ENCODE results near the gene SLC5A8.

The SLC5A8 gene, protein sequence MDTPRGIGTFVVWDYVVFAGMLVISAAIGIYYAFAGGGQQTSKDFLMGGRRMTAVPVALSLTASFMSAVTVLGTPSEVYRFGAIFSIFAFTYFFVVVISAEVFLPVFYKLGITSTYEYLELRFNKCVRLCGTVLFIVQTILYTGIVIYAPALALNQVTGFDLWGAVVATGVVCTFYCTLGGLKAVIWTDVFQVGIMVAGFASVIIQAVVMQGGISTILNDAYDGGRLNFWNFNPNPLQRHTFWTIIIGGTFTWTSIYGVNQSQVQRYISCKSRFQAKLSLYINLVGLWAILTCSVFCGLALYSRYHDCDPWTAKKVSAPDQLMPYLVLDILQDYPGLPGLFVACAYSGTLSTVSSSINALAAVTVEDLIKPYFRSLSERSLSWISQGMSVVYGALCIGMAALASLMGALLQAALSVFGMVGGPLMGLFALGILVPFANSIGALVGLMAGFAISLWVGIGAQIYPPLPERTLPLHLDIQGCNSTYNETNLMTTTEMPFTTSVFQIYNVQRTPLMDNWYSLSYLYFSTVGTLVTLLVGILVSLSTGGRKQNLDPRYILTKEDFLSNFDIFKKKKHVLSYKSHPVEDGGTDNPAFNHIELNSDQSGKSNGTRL

DNA sequence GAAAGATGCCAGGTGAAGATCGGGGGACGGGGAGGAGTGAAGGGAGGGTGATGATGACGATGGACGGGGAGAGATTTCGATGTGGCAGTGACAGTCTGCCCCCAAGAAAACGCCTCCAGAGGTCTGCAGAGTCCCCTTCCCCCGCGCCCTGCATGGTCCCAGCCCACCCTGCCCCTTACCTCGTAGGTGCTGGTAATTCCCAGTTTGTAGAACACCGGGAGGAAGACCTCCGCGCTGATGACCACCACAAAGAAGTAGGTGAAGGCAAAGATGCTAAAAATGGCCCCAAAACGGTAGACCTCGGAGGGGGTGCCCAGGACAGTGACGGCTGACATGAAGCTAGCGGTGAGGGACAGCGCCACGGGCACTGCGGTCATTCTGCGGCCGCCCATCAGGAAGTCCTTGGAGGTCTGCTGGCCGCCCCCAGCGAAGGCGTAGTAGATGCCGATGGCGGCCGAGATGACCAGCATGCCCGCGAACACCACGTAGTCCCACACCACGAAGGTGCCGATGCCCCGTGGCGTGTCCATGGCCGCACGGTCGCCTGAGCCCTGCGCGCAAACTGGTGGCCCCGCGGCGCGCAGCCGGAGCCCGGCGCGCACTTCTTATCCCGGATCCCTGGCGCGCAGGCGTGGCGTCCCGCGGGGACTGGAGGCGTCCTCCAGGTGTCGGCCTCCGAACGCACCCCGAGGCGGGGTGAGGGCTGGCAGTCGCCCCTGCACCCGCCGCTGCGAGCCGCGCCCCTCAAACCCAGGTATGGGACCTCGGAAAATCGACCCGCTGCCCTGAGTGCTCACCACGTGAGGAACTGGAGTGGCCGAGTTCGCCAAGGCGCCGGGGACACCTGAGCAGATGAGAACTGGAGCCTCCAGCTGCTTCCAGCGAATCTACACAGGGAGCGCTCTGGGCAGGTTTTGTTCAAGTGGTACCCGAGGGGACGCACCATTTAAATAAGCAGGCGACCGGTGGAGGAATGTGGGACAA, at the start of gene SLC5A8:
SLC5A8 (minus strand) TSS at position 920 of the 984 bp plus-strand sequence; CDS start at position 530, 390 bp downstream.
- DNase-seq (ENCODE audit: low spot score) = peak; percentile 74

DNA sequence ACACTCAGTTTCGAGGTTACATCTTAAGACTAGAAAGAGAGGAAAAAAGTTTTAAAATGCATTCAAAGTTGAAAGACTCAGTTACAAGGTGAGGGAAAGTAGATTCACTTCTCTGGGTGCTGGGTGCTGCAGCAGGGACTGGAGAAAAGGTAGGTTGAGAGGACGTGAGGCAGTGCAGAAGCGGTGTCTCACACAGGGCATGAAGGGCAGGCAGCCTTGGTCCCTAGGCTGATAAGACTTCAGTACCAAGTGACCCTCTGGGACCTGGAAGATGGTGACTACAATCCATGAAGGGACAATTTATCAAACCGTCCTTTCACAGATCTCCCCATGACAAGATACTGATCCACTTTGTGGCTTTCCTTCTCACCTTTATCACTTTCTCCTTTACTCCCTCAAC, 47.3 kb upstream of the SLC5A8 start:
- no peak for DNase-seq (ENCODE audit: low spot score)

DNA sequence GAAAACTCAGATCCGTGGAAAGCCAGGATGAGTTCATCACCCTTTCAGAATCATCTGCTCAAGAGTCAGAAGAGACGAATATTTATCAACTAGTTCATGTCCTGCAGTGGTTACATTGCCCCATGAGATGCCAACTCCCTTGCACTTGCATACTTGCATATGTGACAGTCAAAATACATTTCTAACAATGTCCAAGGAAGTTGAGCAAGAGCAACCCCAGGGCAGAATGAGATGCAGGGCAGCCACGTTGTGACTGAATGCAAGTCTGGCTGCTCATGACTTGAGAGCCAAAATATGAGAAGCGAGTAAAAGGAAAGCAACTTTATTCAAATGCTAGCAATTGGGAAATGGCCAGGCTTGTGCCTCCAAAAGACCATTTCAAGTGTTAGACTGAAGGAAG, 46.2 kb upstream of the SLC5A8 start:
- DNase-seq (ENCODE audit: low spot score) = no peak

DNA sequence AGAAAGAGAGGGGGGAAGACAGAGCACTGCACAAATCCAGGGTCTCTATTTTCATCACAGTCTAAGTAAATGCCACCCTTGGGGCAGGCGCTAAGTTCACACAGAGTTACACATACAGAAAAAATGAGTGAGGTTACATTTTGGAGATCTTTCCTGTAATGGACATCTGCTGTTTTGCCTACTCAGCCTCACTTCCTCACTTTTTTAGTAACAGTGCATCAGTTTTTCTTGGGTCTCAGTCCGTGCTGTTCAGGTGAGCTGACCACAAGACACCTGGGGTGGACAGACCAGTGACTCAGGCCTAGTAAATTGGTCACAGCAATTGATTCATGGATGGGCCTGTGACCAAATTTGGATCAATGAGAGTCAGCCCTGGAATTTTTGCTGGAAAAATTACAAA, 33.6 kb upstream of the SLC5A8 start:
- DNase-seq (ENCODE audit: low spot score) = no peak

DNA sequence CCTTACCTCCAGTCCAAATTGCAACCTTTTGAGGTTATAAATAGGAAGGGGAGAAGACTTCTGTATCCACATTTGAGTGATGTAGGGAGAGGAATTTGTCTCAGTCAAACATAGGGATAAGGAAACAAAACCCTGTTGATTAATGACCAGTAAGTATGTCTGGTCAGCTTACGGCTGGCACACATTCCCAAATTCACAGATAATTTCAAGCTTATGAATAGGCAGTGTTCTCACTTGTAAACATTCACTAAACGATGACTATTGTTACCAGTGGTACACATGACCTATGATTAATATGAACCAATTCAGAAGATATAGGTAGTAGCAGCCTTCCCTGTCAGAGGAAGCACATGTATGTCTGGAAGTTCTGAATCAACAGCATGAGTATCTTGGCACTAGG, 33.0 kb upstream of the SLC5A8 start:
- DNase-seq (ENCODE audit: low spot score) = no peak

DNA sequence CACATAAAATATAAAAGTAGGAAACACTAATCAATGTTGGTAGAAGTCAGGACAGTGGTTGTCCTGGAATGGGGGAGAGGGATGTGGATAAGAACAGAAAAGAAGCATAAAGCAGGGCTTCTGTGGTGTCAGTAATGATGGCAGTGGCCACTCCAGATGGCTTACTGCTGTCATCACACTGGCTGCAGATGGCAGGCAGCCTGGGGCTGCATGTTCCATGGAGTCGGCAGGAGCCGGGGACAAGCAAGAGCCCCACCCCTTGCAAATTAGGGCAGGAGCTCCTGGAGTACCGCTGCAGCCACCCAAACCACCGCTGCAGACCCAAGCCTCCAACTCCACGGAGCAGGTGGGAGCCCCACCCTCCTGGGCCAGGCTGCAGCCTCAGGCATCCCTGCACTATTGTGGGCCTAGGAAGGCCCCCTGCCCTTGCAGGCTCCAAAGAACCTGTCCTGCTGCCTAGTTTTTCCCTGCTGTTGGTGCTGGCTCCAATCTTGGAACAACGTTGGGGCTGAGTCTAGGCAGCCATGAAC, 28.8 kb upstream of the SLC5A8 start:
- DNase-seq (ENCODE audit: low spot score) = no peak

DNA sequence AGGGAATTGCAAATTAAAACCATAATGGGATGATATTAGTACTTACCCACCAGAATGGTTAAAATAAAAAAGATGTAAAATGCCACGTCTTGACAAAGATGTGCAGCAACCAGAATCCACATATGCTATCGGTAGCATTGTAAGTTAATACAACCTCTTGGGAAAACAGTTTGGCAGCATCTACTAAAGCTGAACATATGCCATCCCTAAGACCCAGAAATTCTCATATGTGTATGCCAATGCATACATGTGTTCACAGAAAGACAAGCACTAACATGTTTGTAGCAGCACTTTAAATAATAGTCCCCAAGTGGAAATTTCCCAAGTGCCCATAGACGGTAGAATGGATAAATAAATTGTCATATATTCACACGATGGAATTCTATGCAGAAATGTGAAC, 28.3 kb upstream of the SLC5A8 start:
- no peak for DNase-seq (ENCODE audit: low spot score)

DNA sequence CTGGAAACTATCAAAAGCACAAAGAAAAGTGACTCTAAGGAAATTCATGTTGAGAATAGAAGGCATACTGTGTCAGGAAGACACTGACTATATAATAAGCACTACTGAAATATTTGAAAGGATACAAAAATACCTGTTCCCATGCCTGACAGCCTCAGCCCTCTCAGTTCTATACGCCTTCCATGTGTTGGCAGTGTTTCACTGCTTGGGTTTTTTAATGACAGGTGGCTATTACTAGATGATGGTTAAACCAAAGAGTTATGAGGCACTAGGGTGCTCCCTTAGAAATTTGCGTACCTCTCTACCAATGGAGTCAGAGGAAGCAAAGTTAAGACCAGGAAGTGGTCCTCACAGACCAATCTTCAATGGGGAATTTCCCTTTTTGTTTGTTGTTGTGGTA, 25.6 kb upstream of the SLC5A8 start:
- DNase-seq (ENCODE audit: low spot score) = no peak

DNA sequence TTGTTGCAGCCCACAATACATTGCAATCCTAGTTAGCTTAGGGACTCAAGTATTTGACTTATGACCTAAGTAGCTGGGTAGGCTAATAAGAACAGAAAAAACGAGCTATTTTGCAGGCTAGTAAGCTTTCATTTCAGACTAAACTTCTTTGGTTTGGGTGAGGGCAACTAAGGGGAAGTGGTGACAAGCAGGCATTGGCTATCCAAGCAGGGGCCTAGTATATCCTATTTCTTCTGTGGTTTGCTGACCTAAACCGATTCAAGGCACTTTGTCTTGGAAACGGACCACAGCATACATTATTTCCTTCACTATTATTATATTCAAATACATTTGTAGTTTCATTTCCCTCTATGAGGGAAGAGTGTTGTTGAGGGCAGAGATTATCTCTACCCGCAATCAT, 21.6 kb upstream of the SLC5A8 start:
- no peak for DNase-seq (ENCODE audit: low spot score)

DNA sequence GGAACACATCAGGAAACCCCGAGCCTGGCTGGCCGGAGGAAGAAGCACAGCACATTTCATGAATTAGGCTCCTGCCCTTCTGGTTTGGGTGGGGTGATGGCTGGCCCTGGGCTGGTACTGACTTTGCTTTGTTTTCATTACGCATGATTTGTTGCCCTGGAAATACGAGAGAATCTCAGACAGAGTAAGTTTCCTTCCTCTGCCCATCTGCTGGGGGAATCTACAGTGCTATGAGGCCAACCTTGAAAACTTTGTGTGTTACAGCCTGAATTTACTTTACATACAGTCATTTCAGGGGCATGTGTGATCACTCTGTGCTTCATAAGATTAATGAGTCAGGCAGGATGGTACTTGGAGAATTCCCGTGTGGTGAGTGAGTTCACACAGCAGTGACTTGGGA, 20.5 kb upstream of the SLC5A8 start:
- no peak for DNase-seq (ENCODE audit: low spot score)

DNA sequence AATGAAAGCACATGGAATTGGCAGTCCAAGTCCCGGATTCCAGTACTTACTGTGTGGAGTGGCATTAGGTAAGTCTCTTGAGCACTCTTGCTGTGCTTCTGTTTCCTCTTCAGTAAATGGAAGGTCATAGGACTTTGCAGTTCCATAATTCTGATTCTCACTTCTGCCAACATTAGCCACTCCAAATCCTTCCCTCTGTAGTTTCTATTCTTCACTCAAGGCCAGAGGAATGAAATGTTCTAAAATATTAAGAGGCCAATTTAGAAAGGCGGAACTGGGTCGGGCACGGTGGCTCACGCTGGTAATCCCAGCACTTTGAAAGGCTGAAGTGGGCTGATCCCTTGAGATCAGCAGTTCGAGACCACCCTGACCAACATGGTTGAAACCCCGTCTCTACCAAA, 19.8 kb upstream of the SLC5A8 start:
- DNase-seq (ENCODE audit: low spot score) = no peak

DNA sequence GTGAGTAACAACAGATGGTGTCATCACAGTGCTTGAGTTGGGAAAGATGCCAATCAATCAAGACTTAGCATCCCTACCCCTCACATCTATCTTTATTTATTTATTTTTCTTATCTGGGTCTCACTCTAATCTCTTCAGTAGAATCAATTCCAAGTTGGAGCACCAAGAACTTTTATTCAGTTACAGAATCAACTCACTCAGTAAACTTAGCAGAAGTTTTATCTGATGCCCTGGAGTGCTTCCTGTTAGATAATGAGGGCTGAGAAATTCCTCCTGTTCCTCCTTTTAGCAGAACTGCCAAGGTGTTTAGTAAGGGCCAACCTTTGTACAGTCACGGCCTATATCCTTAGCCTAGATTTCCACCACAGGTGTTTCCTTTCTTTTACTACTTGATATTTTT, 11.3 kb upstream of the SLC5A8 start:
- no peak for DNase-seq (ENCODE audit: low spot score)

DNA sequence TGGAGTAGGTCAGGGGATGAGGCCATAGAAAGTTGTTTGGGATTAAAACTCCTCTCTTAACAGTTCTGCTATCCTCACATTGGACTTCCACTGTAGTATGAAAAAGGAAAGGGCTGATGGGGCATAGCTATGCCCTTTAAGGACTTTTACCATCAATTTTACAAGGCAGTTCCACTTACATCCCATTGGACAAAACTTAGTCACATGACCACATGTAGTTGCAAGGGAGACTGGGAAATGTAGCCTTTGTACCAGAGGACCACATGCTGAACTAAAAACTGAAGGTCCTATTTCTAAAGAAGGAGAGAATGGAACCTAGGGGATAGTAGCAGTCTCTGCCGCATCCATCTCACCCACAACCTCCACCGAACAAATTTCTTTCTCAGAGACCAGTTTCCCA, 6.8 kb upstream of the SLC5A8 start:
- no peak for DNase-seq (ENCODE audit: low spot score)

DNA sequence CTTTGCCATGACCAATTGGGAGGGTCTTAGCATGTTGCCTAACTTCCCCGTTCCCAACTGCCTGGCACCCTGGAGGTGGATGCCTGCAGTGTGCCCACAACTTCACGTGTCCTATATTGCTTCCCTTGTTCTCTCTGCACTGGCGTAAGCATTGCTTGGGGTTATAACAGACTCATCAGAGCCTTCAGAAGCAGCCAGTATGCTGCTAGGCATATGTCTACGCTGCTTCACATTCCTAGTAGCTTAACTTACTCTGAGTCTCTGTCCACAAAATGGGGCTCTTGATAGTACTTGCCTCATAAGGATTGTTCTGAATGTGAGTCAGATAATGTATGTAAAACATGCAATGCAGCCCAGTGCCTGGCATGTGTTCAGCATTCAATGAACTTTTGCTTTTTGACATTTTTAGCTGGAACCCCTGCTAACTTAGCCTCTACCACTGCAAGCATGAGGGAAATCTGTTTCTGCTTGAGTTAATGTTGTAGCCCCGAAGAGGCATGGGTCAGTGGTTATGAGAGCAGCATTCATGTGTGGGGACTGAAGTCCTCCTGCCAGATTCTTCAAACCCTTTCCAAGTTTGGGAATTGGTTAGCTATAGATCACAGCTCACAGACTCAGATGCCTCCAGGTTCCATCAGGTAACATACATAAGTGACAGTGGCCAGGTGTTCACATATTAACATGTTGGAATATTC, 2.8 kb downstream of the SLC5A8 start:
- no peak for DNase-seq (ENCODE audit: low spot score)

DNA sequence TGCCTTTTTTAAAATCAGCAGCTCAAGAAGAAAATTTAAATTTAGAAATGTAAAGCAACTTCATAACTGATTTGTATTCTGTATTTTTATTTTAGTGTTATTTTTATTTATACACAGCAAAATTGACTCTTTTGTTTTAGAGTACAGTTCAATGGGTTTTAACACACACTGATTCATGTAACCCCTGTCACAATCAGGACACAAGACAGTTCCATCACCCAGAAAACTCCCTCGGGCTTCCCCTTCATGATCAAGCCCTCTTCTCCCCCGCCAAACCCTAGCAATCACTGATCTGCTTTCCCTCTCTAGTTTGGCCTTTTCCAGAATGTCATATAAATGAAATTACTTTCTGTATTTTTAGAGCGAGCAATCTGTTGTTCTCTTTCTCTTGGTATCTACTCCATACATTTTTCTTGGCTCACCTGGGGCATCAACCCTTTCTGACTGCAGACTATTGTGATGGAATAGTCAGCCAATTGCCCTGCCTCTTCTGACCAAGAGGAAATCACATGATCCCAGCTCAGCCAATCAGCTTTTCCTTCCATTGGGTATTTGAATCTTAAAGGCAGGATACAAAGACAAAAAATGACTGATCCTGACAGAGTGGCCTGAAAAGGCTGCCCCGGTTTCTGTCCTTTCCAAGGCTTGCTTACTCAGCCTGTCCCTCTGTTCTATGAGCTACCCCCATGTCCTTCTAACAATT, 5.3 kb downstream of the SLC5A8 start:
- no peak for DNase-seq (ENCODE audit: low spot score)

DNA sequence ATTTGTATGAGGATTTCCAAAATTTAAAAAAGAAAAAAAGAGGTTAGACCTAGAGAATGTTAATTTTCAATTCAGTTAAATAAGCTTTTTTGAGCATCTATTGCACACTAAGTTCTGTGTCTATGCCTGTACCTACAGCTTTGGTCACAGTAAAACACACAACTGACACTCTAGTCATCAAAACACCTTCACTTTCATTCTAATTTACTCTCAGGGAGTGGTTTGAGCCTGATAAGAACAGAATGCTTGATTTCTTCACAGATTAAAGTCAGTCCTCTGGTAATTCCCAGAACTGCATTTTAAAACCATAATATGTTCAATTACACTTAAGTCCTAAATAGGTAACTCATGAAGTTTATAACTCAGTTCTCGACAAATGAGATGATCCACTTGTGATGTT, 9.2 kb downstream of the SLC5A8 start:
- DNase-seq (ENCODE audit: low spot score) = no peak

DNA sequence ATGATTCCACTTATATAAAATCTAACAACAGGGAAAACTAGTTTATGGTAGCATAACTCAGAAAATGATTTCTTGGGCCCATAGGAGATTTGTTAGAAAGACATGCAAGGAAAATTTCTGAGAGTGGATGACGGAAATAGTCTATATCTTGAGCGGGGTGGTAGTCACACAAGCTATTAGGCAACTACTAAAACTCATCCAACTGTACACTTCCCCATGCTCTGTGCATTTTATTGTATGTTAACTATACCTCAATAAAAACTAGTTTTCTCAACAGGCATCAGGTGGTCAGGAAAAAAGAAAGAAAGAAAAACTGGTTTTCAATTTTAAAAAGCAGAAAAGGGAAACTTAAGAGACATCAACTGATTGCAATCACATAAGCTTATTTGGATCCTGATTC, 9.9 kb downstream of the SLC5A8 start:
- no peak for DNase-seq (ENCODE audit: low spot score)

DNA sequence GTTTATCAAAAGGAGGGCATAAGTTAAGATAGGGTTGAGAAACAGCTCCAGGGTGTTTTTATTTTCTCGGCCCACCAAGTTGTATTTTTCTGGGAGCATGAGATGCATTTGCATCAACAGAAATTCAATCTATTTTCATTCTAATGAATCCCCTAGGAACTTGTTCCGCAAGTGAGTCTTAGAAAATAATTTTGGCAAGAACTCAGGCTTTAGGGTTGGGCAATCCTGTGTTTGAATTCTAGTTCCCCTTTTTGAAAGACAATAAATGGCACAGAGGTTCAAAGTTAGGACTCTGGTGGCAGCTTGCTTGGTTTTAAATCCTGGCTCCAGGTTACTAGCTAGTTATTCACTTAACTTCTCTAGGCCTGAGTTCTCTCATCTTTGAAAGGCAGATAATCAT, 23.7 kb downstream of the SLC5A8 start:
- DNase-seq (ENCODE audit: low spot score) = no peak

DNA sequence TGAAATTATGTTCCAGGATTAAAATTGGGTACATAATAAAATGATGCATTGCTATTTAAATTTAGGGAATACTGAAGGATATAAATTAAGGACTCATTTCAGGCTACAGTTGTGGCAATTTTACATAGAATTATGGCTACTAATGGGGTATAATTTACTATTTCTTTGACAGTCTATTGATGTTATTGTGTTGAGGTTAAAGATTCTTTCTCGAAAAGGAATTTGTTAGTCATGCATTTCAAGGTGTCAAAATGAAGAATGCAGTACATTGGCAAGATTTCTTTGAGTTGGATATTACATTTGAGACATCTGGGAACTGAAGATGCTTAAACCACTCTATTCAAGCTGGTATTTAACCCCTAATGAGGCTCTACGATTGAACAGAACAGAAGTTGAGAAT, 28.3 kb downstream of the SLC5A8 start:
- no peak for DNase-seq (ENCODE audit: low spot score)

DNA sequence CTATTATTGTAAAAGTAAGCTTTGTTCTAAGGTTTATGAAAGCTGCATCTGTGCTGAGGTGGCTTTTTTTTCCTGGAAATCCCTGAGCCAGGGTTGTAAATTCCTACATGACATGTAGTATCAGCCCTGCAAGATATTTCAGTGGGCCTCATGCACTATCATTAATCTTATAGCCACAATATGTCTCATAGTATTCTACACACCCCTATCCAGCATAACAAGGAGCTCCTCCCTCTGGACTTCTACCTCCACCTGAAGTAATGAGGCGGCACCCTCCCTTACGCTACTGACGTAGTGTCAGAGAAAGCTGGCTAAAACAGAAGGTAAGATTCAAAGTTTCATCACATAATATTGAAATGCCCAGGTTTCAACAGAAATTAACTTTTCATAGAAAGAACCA, 35.5 kb downstream of the SLC5A8 start:
- no peak for DNase-seq (ENCODE audit: low spot score)

DNA sequence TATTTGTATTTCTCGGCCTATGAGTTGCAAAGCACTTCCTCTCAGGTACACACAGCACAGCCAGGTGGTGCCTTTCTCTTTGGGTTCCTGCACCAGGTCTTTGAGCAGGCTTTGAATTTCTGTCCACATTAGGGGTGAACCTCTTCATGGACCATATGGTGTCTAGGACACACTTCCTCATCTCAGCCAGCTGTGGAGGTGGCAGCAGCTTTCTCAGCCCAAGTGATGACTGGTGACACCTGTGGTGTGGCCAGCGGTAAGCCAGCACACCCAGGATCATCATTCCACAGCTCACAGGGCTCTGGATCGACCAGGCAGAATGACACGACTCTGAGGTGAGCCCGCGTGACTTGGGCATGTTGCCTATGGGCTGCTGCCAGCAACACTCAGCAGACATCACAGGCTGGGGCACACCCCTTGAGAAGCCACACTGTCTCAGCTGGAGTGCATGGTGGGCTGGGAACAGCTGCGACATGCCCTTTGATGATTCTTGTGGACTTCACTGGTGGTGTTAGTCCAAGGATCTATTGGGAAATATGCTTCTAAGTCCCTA, 36.8 kb downstream of the SLC5A8 start:
- no peak for DNase-seq (ENCODE audit: low spot score)
